Ovary (tissue), 3 donors: ENCODE measurements around the gene DBH.

ENCODE experiments used
- CTCF ChIP-seq, 3 donors: fragments of 450-650 bp in 2 of 3; fragments of 200-600 bp in 1 of 3; IDR thresholded peaks; one replicate each; pipeline versions ENCODE4 v1.5.1 to v1.8.0; 2016 to 2022; ENCODE audit warnings: antibody characterized with exemption in 3 of 3, mild to moderate bottlenecking in 1 of 3
- EP300 ChIP-seq: sonication (generic); formaldehyde crosslinking; IDR thresholded peaks from one replicate; pipeline ENCODE4 v1.6.1; 2017; ENCODE audit warnings: antibody characterized with exemption
- donor health status: DM: no; HTN: no; CAD: no.

- TF ChIP-seq EP300: no peak
- TF ChIP-seq CTCF (IDR thresholded peaks at IDR 0.05): no peak
These were observed 1.4 kb downstream of the DBH start for GRCh38 chr9:133637451-133638055.
